ENCODE measurements around the gene MBD6.

DNA sequence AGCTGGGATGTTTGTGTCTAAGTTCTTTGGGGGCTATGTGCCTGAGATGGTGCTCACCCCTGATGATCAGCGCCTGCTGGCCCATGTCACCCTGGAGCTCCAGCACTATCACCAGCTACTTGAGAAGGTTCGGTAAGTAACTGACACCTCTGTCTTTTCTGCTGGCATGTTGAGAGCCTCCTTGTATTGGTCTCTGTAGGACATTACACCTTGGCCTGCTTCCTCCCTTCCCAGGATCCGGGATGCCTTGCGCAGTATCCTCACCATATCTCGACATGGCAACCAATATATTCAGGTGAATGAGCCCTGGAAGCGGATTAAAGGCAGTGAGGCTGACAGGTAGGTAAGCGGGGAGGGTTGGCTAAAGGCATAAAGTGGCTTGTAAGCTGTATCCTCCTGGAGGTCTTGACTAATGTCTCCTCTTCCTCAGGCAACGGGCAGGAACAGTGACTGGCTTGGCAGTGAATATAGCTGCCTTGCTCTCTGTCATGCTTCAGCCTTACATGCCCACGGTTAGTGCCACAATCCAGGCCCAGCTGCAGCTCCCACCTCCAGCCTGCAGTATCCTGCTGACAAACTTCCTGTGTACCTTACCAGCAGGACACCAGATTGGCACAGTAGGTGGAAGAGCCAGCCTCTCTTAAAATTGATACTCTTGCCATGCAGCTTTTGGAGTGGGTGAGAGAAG lies 7.8 kb upstream of the MBD6 start:
- TF ChIP-seq POLR2A (IDR thresholded peaks at IDR 0.05; ENCODE audit: low read length) = no peak
- no peak for TF ChIP-seq SMC3 (IDR thresholded peaks at IDR 0.05)
- no peak for TF ChIP-seq KDM1A (IDR thresholded peaks at IDR 0.05; ENCODE audit: low read depth)
- no peak for TF ChIP-seq EP300 (IDR thresholded peaks at IDR 0.05)
- TF ChIP-seq, protein P1, sequence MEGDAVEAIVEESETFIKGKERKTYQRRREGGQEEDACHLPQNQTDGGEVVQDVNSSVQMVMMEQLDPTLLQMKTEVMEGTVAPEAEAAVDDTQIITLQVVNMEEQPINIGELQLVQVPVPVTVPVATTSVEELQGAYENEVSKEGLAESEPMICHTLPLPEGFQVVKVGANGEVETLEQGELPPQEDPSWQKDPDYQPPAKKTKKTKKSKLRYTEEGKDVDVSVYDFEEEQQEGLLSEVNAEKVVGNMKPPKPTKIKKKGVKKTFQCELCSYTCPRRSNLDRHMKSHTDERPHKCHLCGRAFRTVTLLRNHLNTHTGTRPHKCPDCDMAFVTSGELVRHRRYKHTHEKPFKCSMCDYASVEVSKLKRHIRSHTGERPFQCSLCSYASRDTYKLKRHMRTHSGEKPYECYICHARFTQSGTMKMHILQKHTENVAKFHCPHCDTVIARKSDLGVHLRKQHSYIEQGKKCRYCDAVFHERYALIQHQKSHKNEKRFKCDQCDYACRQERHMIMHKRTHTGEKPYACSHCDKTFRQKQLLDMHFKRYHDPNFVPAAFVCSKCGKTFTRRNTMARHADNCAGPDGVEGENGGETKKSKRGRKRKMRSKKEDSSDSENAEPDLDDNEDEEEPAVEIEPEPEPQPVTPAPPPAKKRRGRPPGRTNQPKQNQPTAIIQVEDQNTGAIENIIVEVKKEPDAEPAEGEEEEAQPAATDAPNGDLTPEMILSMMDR (IDR thresholded peaks at IDR 0.05) = no peak
- no peak for TF ChIP-seq CEBPB (IDR thresholded peaks at IDR 0.05)
- TF ChIP-seq, protein P2, sequence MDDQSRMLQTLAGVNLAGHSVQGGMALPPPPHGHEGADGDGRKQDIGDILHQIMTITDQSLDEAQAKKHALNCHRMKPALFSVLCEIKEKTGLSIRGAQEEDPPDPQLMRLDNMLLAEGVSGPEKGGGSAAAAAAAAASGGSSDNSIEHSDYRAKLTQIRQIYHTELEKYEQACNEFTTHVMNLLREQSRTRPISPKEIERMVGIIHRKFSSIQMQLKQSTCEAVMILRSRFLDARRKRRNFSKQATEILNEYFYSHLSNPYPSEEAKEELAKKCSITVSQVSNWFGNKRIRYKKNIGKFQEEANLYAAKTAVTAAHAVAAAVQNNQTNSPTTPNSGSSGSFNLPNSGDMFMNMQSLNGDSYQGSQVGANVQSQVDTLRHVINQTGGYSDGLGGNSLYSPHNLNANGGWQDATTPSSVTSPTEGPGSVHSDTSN (IDR thresholded peaks at IDR 0.05) = no peak
- TF ChIP-seq JUN (IDR thresholded peaks at IDR 0.05) = no peak
- no peak for TF ChIP-seq CBX2 (IDR thresholded peaks at IDR 0.05; ENCODE audit: borderline replicate concordance, low read depth)
- TF ChIP-seq ZSCAN20 (CRISPR knock-in tag; IDR thresholded peaks at IDR 0.05) = no peak
- no peak for TF ChIP-seq HDAC2 (IDR thresholded peaks at IDR 0.05)

Measured in A549 (cell line).